SJCRH30 (cell line): ENCODE measurements around the gene CKMT1B. TPM values are rescaled to one million over a fixed set of nuclear protein-coding genes. Genes with fewer than 3 reads are reported as not detected.
"Not testable (repeated sequence)": the region's sequence is repeated elsewhere in the genome, so short reads cannot be mapped to it uniquely, and the experiment has no call there.

Source experiments
- DNase-seq, 2 experiments: peaks; one replicate each; pipeline ENCODE4 v3.0.0-alpha.2; 2015 to 2020
- H3K27ac ChIP-seq: fragments of 250-450 bp; sonication (Bioruptor Pico); 2 replicates; pipeline ENCODE4 v1.5.1; 2020; ENCODE audit warnings: mild to moderate bottlenecking, moderate library complexity
- H3K27me3 ChIP-seq: fragments of 250-450 bp; sonication (Bioruptor Pico); 2 replicates; pipeline ENCODE4 v1.5.1; 2020; ENCODE audit warnings: mild to moderate bottlenecking, moderate library complexity
- H3K36me3 ChIP-seq: fragments of 250-450 bp; sonication (Bioruptor Pico); 2 replicates; pipeline ENCODE4 v1.5.1; 2020; ENCODE audit warnings: mild to moderate bottlenecking, moderate library complexity
- H3K4me1 ChIP-seq: fragments of 250-450 bp; sonication (Bioruptor Pico); 2 replicates; pipeline ENCODE4 v1.5.1; 2020; ENCODE audit warnings: mild to moderate bottlenecking, moderate library complexity
- H3K4me3 ChIP-seq: fragments of 250-450 bp; sonication (Bioruptor Pico); 2 replicates; pipeline ENCODE4 v1.5.1; 2020; ENCODE audit warnings: mild to moderate bottlenecking, moderate library complexity
- H3K9me3 ChIP-seq: fragments of 250-450 bp; sonication (Bioruptor Pico); replicated peaks from 2 replicates; pipeline ENCODE4 v1.5.1; 2020; ENCODE audit warnings: mild to moderate bottlenecking, moderate library complexity
- total RNA-seq: library from RNA; depleted of rRNA; stranded (reverse); fragments of >200 nt; shearing (Covaris generic); gene quantifications from 2 replicates; pipeline ENCODE4 v1.2.3, GENCODE V29; 2014; rRNA removed

The CKMT1B gene
- total RNA-seq, 1 experiment from 2014 or later = not detected

DNA sequence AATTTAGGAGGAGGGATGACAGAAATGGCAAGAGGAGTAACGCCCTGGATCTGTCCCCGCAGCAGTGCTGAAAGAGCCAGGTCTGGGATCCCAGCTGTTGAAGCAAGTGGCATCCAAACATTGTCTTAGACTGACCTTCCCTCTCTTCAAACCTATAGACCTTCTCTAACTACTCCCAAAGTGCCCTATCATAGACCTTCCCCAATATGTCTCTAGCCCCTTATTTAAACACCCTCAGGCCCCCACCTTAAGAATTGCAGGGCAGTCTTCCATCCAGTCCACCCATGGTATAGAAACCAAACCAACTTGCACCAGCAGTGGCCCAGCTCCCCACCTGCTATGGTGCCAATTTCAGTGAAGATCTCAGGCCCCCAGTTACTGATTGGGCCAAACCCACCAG is 6.4 kb downstream of the CKMT1B start:
- peaks cover 17% of the 10 kb centered on the region for H3K4me1 ChIP-seq
- H3K9me3 ChIP-seq, H3K27ac ChIP-seq, H3K4me3 ChIP-seq, H3K36me3 ChIP-seq, H3K27me3 ChIP-seq, DNase-seq: not testable (repeated sequence)

DNA sequence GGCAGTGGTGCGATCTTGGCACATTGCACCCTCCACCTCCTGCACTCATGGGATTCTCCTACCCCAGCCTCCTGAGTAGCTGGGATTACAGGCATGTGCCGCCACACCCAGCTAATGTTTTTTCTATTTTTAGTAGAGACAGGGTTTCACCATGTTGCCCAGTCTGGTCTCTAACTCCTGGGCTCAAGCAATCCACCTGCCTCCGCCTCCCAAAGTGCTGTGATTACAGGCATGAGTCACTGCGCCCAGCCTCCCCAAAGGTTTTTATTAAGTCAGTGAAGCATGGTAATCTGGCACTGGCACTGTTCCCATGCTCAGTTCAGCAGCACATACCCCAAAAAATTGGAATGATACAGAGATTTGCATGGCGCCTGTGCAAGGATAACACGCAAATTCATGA is 8.4 kb downstream of the CKMT1B start:
- H3K36me3 ChIP-seq, H3K4me3 ChIP-seq, H3K27me3 ChIP-seq, H3K9me3 ChIP-seq: not testable (repeated sequence)
- DNase-seq = peak; percentile 98
- Histone ChIP-seq H3K27ac (peak overlapping the region; percentile 88; the same call in 1 of the 2 replicates), H3K4me1 (peaks cover 17% of the 10 kb centered on the region)

DNA sequence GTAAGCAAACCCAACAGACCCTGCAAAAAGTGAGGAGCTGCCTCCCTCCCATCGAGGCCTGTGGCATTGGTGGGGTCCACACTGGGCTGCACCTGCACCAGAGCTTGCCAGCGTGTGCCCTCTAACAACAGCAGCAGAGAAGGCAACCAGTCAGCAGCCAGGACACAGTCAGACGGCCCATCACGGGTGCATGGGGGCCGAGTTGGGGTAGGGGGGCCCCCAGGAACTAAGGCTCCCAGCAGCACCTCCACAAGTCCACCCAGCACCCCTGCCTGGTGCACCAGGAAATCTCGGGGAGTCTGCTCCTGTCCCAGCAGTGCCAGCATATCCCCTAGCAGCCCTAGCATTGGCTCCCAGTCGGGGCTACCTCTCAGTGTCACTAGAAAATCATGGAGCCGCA is 23.9 kb downstream of the CKMT1B start:
- not testable (repeated sequence) for H3K27me3 ChIP-seq, H3K4me1 ChIP-seq, H3K4me3 ChIP-seq, H3K27ac ChIP-seq, H3K9me3 ChIP-seq, DNase-seq, H3K36me3 ChIP-seq

DNA sequence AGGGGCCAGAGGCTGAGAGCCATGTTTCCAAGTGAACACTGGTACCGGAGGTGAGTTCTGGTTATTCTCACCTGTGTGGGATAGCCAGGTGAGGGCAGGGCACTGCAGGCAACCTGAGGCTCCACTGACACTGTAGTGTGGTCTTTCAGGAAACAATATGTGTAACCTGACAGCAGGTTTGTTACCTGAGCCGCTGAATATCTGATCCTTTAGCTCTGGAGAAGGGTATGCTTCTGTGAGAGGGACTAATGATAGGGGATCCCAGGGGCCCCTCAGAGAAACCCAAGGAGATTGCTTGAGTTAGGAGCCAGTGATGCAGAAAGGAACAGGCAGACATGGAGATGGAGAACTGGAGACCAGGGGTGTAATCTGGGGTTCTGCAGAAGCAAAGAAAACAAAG is 24.9 kb downstream of the CKMT1B start, which contains the start of gene STRC:
TSS of gene STRC (minus strand) at position 101 of the 400 bp plus-strand sequence. CDS start at position 23, 78 bp downstream.
- not testable (repeated sequence) for H3K27me3 ChIP-seq, H3K4me3 ChIP-seq, DNase-seq, H3K9me3 ChIP-seq, H3K4me1 ChIP-seq, H3K27ac ChIP-seq, H3K36me3 ChIP-seq

DNA sequence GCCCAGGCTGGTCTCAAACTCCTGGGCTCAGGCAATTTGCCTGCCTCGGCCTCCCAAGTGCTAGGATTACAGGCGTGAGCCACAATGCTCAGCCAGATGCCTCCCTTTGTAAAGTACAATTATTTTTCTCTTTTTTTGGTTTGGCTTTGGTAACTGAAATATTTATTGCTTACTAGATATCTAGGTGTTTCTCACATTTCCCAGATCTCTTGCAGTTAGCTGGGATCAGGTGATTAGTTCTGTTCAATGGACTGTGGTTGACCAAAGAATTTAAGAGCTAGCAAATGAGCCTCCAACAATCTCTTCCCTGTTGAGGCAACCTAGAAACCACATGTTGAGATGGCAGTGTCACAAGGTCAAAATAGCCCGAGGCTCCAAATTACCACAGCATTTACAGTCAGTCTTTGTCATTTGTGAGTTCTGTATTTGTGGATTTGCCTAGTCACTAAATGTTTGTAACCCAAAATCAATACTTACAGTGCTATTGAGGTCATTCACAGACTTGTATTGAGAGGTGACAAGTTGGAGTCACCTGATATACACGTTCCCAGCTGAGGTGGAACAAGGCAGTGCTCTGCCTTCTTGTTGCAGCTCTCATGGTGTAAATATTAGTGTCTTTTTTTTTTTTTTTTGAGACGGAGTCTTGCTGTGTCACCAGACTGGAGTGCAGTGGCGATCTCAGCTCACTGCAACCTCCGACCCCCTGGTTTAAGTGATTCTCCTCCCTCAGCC is 28.4 kb downstream of the CKMT1B start:
- not testable (repeated sequence) for H3K27me3 ChIP-seq, H3K36me3 ChIP-seq
- DNase-seq = peak; percentile 25 to 55

DNA sequence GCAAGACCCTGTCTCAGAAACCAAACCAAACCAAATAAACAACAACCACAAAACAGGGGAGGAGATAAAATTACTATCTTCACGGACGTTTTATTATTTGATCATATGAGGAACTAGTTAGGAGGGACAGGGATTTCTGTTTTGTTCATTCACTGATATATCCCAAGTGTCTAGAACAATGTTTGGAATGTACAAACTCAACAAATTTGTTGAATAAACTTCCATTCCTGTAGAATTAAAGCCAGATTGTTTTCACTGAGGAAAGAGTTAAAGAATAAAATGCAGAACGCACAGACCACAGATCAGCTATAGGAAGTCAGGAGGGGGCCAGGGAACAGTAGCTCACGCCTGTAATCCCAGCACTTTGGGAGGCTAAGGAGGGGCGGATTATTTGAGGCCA is 31.3 kb downstream of the CKMT1B start:
- H3K4me3 ChIP-seq = no peak overlapping the region
- peak in 1 of 2 experiments; percentile 2 for DNase-seq
- H3K27ac ChIP-seq = no peak overlapping the region
- H3K27me3 ChIP-seq = no peaks in the 10 kb centered on the region
- peaks cover 14% of the 10 kb centered on the region for H3K4me1 ChIP-seq
- no peaks in the 10 kb centered on the region for H3K36me3 ChIP-seq
- H3K9me3 ChIP-seq = no peaks in the 10 kb centered on the region

More for the DNA sequence above, 28.4 kb downstream of the CKMT1B start:
- peaks cover 14% of the 10 kb centered on the region for H3K4me1 ChIP-seq
- not testable (repeated sequence) for H3K4me3 ChIP-seq, H3K9me3 ChIP-seq
- H3K27ac ChIP-seq = peak overlapping the region; percentile 31

DNA sequence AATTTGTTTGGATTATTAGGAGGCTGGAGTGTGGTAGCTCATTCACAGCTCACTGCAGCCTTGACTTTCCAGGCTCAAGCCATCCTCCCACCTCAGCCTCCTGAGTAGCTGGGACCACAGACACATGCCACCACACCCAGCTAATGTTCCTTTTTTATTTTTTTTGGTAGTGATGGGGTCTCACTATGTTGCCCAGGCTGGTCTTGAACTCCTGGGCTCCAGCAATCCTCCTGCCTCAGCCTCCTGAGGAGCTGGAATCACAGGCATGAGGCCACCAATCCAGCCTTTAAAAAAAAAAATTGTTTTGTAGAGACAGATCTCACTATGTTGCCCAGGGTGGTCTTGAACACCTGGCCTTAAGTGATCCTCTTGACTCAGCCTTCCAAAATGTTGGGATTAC is 33.1 kb downstream of the CKMT1B start:
- not testable (repeated sequence) for DNase-seq, H3K9me3 ChIP-seq, H3K4me1 ChIP-seq, H3K27me3 ChIP-seq, H3K27ac ChIP-seq, H3K4me3 ChIP-seq, H3K36me3 ChIP-seq

DNA sequence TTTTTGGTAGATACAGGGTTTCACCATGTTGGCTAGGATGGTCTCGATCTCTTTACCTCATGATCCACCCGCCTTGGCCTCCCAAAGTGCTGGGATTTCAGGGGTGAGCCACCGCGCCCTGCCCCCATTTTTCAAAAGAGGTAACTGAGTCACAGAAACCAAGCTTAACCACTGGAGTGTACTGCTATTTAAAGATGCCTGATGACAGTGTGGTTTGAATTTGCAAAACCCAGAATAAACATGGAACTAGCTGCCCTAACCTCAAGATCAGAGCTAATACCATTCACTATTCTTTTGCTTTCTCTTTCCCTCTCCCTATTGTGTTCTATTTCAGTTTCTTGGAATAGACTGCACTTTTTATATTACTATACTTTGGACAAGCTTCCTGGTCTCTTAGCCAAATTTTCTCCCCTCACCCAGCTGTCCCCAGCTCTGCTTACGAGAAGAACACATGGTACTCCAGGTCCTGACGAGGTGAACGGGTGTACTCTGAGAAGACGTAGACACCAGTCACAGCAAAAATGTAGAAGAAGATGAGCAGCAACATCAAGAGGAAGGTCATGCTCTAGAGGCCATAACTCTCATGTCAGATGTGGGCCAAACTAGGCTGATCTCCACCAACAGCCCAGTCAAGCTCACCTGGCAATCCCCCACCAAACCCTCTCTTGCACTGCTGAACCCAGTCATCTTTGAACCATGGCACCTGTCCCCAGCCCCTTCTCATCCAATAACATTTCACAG is 44.8 kb downstream of the CKMT1B start:
- not testable (repeated sequence) for H3K27me3 ChIP-seq, H3K27ac ChIP-seq, H3K9me3 ChIP-seq, H3K4me1 ChIP-seq, DNase-seq, H3K36me3 ChIP-seq, H3K4me3 ChIP-seq

Other genes with a start within 250 kb of the CKMT1B start
- 27.8 and 30.8 TPM in 2 replicates for gene ZSCAN29, start 223.0 kb upstream of the CKMT1B start, total RNA-seq
- 16.2 and 20.3 TPM in 2 replicates for gene TUBGCP4, start 222.9 kb upstream of the CKMT1B start, total RNA-seq
- gene TP53BP1, start 100.9 kb upstream of the CKMT1B start, total RNA-seq = 44.1 and 44.6 TPM in 2 replicates
- gene MAP1A, start 76.4 kb upstream of the CKMT1B start, total RNA-seq = 10.1 and 10.3 TPM in 2 replicates
- gene PPIP5K1, start 3.8 kb upstream of the CKMT1B start, total RNA-seq = 14.3 and 15.6 TPM in 2 replicates
- 0.13 and 0.42 TPM in 2 replicates for gene STRC, start 24.8 kb downstream of the CKMT1B start, total RNA-seq
- 1.3 and 1.4 TPM in 2 replicates for gene CATSPER2, start 54.8 kb downstream of the CKMT1B start, total RNA-seq
- 0.20 TPM in 1 of 2 replicates, not detected in the other for gene CKMT1A, start 99.8 kb downstream of the CKMT1B start, total RNA-seq
- gene PDIA3, start 152.4 kb downstream of the CKMT1B start, total RNA-seq = 204 and 229 TPM in 2 replicates
- not detected in 2 replicates for gene ELL3, start 182.9 kb downstream of the CKMT1B start, total RNA-seq
- 471 and 504 TPM in 2 replicates for gene SERF2, start 198.3 kb downstream of the CKMT1B start, total RNA-seq
- not detected in 2 replicates for gene SERINC4, start 206.2 kb downstream of the CKMT1B start, total RNA-seq
- 9.4 and 10.5 TPM in 2 replicates for gene HYPK, start 206.6 kb downstream of the CKMT1B start, total RNA-seq
- gene MFAP1, start 230.7 kb downstream of the CKMT1B start, total RNA-seq = 44.2 and 48.4 TPM in 2 replicates
- 59.6 and 71.8 TPM in 2 replicates for gene WDR76, start 233.0 kb downstream of the CKMT1B start, total RNA-seq